Stimulated activated CD4-positive, alpha-beta T cell treated with anti-CD3 and anti-CD28 coated beads, TNF-alpha, amount 100 ng/mL, for 1 hour (primary cell): ENCODE measurements around the gene RAB38.

Experiments used
- DNase-seq, 3 donors: peaks; one replicate each; pipeline ENCODE4 v3.0.0-alpha.2; 2020; ENCODE audit warnings: low read depth in 3 of 3, low spot score in 1 of 3

Gene RAB38

DNA sequence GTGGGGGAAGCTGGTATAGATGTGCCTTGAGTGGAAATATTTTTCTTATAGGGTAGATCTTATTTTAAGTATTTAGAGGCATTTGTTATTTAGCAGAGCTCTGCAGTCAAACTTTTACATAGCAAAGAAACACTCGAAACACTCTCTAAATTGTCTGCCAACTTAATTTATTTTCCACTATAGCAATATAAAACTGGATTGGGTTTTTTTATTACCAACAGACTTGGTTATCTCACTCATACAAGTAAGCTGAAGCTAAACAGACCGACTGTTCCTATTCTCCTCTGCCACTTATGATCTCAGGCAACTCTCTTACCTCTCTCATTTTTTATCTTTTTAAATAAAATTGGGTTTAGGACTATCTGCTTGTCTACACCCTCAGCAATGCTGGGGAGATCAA, 4.6 kb downstream of the RAB38 start:
- DNase-seq: no peak

DNA sequence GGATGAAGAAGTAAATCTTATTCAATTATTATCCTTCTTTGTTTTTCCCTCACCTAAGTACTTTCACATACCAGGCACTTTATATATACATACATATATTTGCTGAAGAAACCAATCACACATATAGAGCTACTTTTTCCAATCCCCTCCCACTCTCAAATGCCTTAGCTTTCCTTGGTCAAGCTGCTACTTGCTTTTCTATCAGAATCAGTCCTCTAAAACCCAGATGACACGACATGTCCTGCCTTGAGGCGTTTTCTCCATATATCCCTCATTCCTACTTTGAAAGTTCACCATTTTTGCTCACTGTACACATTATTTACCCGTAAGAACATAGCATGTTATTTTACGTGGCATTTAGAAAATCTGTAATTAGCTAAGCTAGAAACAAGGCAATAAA, 5.4 kb downstream of the RAB38 start:
- no peak for DNase-seq

DNA sequence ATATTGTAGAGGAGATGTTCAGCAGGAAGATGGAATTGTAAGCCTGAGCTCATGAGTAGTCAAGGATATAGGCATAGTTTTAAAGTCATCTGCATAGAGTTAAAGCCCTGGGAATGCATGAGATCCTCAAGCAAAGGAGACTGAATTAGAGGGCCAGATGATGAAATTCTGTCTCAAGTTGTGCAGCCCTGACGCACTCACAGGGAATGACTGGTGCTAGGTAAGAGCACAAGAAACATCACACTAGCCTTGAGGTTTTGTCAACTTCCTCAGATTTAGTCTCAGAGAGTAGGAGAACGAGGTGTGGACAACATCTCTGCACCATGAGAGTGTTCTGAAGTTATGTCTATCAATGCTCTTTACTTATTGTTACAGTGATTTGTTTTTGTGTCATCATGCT, 5.8 kb downstream of the RAB38 start:
- no peak for DNase-seq

DNA sequence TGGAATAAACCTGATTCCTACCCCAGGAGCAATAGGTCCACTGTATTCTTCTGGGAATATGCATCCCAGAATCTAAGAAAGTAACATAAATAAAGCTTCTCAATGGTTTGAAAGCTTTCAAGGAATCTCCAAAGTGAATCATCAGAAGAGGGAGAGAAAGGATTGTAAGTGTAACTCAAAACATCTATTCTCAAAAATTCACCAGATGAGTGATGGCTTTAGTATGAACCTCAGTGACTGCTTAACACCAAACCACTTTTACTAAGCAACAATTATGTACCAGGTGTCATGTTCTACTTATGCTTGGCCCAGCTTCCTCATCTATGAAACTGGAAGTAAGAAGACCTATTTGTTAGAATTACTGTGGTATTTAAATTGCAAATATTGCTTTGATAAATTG, 7.4 kb downstream of the RAB38 start:
- DNase-seq: no peak

DNA sequence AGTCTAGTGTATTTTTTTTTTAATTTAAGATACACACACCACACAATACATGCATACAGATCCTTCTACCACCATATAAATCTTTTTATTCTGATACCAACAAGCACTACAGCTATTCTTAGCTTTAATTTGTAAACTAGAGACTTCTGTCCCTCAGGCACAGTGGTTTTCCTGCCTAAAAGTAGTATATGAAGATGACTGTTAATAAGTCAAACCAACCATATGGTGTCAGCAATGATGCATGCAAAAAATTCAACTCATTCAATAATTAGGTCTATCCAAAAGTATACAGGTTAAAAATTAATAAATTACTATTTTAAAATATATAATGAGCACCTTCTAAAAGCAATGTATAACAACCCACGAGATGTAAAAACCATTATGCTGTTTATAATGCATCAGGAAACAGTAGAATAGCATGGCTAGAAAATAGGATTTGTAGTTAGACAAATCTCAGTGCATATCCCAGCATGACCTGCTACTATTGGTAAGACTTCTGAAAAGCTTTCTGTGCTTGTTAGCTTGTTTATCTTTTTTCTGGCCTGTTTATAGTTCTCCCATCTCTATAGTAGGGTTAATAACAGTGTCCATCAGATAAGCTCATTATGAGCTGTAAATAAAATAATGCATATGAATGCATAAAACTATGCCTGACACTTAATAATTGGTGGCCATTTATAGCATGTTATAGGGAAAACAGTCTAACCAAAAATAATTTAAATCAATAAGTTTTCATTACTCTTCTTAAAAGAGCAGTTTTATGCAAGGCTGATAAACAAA, 10.2 kb downstream of the RAB38 start:
- DNase-seq: no peak

DNA sequence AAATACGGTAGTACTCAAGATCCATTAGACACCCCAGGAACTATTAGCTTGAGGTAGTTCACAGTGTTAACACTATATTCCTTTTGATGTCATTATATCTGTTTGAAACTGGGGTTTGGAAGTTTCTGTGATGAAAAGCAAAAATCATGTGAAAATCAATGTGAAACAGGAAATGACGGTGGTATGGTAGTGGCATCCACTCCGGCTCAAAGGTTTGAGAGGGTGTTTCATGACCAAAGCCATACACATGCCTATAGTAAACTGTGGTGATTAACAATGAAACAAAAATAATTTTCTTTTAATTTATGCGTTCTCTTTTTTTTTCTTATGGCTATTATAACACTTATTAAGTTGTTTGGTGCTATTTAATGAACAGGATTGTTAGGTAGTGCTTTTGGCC, 10.9 kb downstream of the RAB38 start:
- DNase-seq: no peak

DNA sequence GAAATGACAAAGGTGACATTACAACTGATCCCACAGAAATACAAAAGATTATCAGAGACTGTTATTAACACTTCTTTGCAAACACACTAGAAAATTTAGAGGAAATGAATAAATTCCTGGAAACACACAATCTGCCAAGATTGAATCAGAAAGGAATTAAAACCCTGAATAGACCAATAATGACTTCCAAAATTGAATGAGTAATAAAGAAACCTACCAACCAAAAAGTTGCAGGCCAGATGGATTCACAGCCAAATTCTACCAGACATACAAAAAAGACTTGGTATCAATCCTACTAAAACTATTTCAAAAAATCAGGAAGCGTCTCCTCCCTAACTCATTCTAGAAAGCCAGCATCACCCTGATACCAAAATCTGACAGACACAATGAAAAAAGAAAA, 17.2 kb downstream of the RAB38 start:
- DNase-seq: no peak

DNA sequence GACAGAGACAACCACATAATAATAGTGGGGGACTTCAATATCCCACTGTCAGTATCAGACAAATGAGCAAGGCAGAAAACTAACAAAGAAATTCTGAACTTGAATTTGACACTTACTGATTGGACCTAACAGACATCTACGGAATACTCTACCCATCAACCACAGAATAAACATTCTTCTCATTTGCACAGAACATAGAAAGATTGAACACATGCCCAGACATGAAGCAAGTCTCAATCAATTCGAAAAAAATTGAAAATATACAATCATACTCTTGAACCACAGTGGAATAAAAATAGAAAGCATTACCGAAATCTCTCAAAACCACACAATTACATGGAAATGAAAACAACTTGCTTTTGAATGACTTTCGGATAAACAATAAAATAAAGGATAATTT, 17.9 kb downstream of the RAB38 start:
- DNase-seq: no peak

DNA sequence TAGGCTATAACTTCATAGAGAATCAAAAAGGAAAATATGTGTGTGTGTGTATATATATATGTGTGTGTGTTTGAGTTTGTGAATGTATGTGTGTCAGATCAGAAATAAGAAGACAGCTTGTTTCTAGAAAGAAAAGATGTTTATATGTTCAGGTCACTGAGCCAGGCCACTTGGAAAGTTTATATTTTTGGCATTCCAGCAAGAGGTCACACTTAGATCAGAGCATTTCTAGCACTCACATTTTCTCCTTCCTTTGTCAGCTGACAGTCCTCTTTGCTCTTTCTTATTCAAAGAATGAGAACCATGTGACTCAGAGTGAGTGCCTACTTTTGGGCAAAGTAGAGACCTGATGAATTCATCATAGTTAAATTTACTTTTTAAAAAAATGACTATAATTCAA, 22.9 kb downstream of the RAB38 start:
- DNase-seq: no peak

DNA sequence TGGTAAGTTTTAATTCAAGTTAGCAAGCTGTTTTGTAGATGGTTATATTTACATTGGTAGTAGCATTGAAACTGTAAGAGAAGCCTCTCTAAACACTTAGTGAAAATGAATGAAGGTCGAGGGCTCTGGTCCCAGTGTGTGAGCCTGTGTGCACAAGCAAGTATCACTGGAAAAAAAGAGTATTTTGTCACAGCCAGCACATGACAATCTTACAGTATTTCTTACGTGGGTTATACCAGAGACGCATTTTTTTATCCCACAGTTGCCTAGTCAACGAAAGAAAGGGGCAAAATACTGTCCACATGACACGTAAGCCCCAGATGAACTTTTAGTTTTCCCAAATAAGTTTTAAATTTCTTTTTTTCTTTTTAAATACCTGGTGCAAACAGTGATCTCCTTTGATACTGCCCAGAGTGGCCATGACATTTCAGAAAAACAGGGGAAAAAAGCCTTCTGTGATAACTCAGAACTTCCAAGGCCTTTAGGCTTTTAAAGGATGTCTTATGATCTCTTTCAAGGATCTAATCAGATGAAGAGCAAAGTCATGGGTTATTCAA, 23.5 kb downstream of the RAB38 start:
- no peak for DNase-seq

DNA sequence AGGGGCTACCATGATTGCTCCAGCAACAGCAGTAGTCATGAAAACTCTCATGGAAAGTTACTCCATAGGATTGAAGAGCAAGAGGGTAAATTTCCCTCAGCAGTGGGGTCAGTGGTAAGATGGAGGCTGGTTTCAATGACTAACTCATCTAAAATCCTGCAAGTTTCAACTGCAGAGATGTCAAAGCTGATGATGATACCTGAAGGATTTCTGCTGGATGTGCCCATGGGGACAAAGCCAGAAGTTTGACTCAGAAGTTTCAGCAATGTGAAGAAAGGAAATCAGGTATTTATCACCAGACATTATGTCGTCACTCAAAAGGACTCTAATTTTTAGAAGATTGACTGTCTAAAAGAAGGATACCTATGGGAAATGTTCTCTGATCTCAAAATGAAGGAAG, 29.1 kb downstream of the RAB38 start:
- no peak for DNase-seq

DNA sequence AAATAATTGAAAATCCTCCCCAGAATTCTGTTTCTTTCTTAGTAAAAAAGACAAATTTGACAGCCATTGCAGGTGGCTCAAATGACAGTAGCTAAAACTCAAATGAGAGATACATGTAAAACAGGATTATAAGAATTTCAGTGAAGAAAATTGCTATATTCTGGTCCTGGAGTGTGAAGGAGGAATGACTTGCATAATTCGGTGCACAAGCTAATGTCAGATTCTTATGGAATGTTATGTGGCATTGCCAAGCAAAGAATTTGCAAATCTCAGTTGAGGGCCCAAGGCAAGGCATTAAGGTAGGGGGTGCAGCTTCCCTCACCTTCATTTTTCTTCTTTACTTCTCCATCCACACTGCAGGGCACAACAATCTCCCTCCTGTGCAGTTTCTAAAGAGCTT, 35.4 kb downstream of the RAB38 start:
- no peak for DNase-seq

DNA sequence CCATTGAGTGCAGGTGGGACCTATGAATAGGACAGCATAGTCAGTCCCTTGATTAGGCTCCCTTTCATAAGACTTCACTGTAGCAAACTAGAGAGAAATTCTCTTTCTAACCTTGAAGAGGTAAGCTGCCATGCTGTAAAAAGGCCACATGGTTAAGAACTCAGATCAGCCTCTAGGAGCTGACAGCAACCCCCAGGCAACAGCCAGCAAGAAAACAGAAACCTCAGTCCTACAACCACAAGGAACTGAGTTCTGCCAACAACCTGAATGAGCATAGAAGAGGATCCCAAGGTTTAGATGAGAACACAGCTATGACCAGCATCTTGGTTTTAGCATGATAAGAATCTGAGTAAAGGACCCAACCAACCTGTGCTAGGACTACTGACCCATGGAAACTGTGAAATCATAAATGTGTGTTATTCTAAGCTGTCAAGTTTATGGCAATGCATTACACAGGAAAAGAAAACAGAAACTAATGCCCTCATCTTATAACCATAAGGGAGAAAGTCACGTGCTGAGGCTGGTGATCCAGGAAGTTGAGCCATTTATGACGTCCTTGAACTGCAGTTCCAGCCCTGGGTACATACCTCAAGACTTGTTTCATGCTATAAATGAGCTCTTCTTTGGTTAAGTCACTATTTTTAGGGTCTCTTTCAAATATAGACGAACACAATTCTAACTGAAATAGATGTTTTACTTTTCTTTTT, 43.3 kb downstream of the RAB38 start:
- DNase-seq: no peak

DNA sequence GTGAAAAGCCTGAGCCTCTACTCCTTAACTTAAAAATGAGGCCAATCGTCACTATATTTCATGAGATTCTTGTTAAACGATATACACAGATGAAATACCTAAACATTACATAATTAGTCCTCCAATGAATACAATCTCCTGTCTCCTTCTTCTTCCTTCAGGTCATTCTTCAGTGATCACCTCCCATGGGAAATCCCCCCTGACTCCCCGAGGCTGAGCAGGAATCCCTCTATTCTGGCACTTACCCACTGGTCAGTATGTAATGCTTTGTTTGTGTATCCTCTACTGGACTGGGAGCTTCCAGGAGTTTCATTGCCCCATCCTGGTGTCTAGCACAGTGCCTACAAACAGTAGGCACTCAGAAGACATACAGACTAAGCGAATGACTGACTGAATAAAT, 52.3 kb downstream of the RAB38 start:
- DNase-seq: no peak

DNA sequence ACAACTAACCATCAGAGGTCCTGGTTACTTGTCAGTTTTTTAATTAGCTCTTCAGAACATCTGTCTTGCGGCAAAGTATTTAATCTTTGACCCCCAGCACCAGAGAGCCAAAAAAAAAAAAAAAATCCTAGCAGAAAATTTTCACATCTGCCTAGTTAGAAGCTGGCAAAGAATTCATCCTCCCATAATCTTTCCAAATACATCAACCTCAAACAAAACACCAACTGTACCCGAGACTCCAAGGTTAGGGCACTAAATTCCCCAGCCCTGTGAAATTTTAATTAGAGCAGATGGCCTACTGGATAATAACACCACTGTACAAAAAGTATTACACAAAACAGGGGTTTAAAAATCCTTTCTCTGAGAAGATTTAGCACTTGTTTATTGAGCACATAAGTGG, 55.7 kb downstream of the RAB38 start:
- DNase-seq: no peak

DNA sequence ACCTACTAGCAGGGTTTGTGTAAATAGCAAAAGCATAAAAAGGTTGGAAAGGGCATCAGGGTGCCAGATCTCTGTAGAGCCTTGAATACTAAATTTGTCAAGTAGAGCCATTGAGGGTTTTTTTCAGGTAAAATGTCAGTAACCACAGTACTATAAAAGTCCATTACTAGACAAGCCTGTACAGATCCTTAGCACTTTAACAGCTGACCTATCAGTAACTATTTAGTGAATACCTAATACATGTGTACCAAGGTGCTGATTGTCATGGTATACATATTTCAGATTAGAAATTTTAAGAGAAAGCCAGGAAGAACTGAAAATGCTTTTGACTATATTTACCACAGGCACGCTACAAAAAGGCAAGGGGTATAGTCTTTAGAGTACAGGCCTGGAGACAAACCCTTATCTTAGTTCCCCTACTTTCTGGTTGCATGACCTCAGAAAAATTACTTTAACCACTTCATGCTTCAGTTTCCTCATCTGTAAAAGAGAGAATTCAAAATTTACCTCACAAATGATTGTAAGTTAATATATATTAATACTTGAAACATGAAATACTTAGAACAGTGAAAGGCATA, 57.9 kb downstream of the RAB38 start:
- DNase-seq: no peak

DNA sequence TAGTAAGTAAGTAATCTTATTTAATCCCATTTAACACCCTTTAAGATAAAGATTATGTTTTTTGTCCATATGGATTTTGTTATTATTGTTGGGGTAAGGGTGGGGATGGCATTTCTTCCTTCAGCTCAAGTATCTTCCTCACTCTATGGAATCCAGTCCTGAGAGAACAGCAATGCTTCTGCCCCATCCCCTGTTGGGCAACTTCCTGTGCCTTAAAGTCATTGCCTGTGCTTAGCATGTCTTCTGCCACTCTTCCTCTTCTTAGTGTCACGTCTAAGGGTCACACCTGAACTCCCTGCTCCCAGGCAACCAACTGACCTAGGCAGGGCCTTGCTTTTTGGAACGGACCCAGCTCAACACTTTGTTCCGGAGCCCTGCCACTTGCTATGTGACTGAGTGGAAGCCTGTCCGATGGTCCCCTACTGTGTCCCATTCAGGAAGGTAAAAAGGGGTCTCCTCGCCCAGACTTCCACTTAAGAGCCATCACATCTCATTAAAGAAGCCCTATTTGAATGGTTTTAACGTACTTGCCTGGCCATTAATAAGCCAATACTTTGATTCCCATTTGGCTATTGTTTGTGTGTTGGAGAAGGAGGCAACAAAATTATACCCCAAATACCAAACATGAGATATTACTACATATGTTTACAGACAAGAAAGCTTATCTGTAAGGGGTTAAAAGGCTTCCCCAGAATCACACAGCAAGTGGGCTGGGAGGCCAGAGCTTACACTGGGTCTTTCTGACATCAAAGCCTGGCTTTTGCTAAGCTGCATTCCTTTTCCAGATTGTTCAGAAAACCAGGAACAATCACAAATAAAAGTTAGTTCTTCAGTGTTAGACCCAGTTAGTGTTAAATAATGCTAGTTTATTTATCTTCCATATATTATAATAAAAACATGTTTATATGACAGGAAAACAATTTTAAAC, 59.2 kb downstream of the RAB38 start:
- no peak for DNase-seq

DNA sequence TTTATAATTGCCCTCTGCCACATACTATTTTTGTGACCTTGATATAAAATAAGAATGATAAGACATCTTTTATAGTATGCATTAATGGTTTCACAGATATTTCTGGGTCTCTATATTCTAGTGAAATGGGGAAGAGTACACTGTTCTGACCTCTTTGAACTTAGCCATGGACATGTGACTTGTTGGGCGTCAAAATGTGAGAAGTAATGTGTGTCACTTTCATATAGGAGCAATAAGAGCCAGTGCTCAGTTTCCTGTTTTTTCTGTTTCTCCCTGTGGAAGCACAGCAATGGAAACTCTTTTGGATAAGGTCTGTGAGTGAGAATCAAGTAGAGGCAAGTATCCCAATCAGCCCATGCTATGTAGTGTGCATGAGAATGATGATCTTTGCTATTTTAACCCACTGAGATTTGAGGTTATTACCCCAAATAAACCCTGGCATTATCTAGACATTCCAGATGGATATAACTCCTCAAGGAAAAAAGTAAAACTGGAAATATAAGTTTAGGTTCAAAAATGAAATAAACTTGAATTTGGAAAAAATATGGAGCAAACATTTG, 60.7 kb downstream of the RAB38 start:
- DNase-seq: no peak

DNA sequence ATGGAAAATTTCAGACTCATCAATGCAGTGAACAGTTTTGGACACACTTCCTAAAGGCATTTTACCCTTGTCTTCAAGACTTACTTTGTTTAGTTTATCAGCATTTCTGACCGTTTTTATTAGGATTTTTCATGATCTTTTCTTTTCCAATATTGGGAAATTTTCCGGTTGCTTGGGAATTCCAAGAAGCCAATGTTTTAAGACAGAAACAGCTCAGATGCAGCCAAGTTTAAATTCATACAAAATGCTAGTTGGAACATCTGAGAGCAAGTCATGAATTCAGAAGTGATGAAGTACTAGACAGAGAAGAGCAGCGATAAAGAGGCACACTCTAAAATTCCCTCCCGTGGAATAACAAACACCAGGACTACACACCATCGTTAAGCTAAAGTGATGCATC, 68.6 kb downstream of the RAB38 start:
- DNase-seq: no peak

DNA sequence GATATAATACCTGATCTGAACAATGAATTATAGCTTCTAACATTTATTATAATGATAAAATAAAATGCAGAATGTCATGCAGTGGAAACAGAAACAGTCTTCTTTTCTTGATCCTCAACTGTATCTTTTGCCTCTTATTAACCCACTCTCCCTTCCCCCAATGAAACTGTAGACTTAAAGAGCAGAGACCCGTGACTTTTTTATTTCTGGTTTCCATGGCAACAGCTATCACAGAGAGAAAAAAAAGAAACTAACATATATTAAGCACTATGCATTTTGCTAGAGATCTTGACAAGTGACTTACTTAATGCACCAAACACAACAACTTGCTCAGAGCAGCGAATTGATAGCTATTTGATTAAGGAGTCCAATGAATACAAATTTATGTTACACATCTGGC, 69.3 kb downstream of the RAB38 start:
- no peak for DNase-seq

DNA sequence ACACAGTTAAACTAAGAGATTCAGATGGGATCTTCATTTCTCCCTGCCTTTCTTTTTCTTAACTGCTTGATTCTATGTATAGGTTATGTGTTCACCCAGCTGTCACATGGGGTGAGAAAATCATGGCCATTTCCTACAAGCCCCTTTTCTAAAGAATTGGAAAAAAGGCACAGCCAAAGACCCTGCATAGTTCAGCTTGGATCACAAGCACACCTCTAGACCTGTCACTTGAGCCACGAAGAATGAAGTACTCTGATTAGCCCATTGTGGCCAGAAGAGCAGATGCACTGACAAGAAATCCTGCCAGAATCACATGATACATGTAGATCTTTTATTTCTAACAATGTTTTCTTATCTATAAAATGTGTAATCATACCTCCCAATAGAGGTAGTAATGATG, 69.7 kb downstream of the RAB38 start:
- DNase-seq: no peak
